Gastroesophageal sphincter (tissue), 3 donors: Measurements from ENCODE around the gene BABAM2.

Source experiments
- EP300 ChIP-seq: sonication (generic); formaldehyde crosslinking; IDR thresholded peaks from one replicate; pipeline ENCODE4 v1.6.1; 2017; ENCODE audit warnings: antibody characterized with exemption, mild to moderate bottlenecking
- POLR2A ChIP-seq, 2 donors: fragments of 450-650 bp; IDR thresholded peaks; one replicate each; pipeline ENCODE4 v1.6.1; 2017; ENCODE audit warnings: antibody characterized with exemption in 2 of 2, mild to moderate bottlenecking in 2 of 2, moderate library complexity in 1 of 2
- POLR2AphosphoS5 ChIP-seq: sonication (generic); formaldehyde crosslinking; IDR thresholded peaks from one replicate; pipeline ENCODE4 v1.6.1; 2017; ENCODE audit warnings: antibody characterized with exemption
- TF ChIP-seq, protein P1 (sequence below), 4 experiments: fragments of 200-600 bp in 2 of 4; fragments of 450-650 bp in 2 of 4; sonication (generic) in 1 of 4; IDR thresholded peaks; one replicate each; pipeline ENCODE4 v1.5.1; 2017 to 2019; ENCODE audit warnings: antibody characterized with exemption in 4 of 4, mild to moderate bottlenecking in 2 of 4, moderate library complexity in 2 of 4

DNA sequence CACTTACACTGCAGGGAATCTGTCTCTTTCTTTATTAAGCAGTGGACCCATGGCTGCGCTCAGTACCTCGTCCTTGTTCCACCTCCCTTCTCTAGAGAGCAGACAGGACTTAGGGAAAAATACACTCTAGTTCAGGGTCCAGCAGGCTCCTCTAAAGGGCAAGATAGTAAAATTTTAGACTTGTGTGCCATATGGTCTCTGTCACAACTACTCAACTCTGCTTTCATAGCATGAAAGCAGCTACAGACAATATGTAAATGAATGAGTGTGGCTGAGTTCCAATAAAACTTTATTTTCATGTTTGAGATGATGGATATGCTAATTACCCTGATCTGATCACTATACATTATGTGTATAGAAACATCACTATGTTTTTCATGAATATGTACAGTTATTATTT lies 163.1 kb downstream of the BABAM2 start:
- TF ChIP-seq, protein P1, sequence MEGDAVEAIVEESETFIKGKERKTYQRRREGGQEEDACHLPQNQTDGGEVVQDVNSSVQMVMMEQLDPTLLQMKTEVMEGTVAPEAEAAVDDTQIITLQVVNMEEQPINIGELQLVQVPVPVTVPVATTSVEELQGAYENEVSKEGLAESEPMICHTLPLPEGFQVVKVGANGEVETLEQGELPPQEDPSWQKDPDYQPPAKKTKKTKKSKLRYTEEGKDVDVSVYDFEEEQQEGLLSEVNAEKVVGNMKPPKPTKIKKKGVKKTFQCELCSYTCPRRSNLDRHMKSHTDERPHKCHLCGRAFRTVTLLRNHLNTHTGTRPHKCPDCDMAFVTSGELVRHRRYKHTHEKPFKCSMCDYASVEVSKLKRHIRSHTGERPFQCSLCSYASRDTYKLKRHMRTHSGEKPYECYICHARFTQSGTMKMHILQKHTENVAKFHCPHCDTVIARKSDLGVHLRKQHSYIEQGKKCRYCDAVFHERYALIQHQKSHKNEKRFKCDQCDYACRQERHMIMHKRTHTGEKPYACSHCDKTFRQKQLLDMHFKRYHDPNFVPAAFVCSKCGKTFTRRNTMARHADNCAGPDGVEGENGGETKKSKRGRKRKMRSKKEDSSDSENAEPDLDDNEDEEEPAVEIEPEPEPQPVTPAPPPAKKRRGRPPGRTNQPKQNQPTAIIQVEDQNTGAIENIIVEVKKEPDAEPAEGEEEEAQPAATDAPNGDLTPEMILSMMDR (IDR thresholded peaks at IDR 0.05): no peak
- TF ChIP-seq POLR2AphosphoS5 (no peak), POLR2A (IDR thresholded peaks at IDR 0.05) (no peak), EP300 (no peak)
